ENCODE measurements around the gene APH1B.
"Not testable (repeated sequence)": the region's sequence is repeated elsewhere in the genome, so short reads cannot be mapped to it uniquely, and the experiment has no call there.

APH1B gene

GRCh38 chr15:63233667-63234423 lies 43.6 kb upstream of the APH1B start:
- no peak for TF ChIP-seq CTCF (conservative IDR thresholded peaks at IDR 0.05; ENCODE audit: control insufficient read depth, insufficient read depth, low read depth, low read length)

GRCh38 chr15:63234451-63234870 lies 42.9 kb upstream of the APH1B start:
- DNase-seq (ENCODE audit: low read depth): peak; percentile 79
- TF ChIP-seq CTCF (conservative IDR thresholded peaks at IDR 0.05; ENCODE audit: control insufficient read depth, insufficient read depth, low read depth, low read length): no peak
- no peak overlapping the region for H3K4me3 ChIP-seq (ENCODE audit: control insufficient read depth, low read depth, low read length)

More at GRCh38 chr15:63233667-63234423, 43.6 kb upstream of the APH1B start:
- no peak overlapping the region for H3K4me3 ChIP-seq (ENCODE audit: control insufficient read depth, low read depth, low read length)
- DNase-seq (ENCODE audit: low read depth): peak; percentile 85

- no peak overlapping the region for H3K4me3 ChIP-seq (ENCODE audit: control insufficient read depth, low read depth, low read length)
- no peak for TF ChIP-seq CTCF (conservative IDR thresholded peaks at IDR 0.05; ENCODE audit: control insufficient read depth, insufficient read depth, low read depth, low read length)
- DNase-seq (ENCODE audit: low read depth): peak; percentile 89
Measured at GRCh38 chr15:63236272-63236671, 41.1 kb upstream of the APH1B start.

- H3K4me3 ChIP-seq (ENCODE audit: control insufficient read depth, low read depth, low read length); DNase-seq (ENCODE audit: low read depth): not testable (repeated sequence)
Measured at GRCh38 chr15:63237086-63237485, 40.3 kb upstream of the APH1B start.

- no peak for DNase-seq (ENCODE audit: low read depth)
- no peak overlapping the region for H3K4me3 ChIP-seq (ENCODE audit: control insufficient read depth, low read depth, low read length)
- TF ChIP-seq CTCF (conservative IDR thresholded peaks at IDR 0.05; ENCODE audit: control insufficient read depth, insufficient read depth, low read depth, low read length): no peak
Measured at GRCh38 chr15:63238171-63238570, 39.2 kb upstream of the APH1B start.

- TF ChIP-seq CTCF (conservative IDR thresholded peaks at IDR 0.05; ENCODE audit: control insufficient read depth, insufficient read depth, low read depth, low read length): no peak
- peak; percentile 91 for DNase-seq (ENCODE audit: low read depth)
- H3K4me3 ChIP-seq (ENCODE audit: control insufficient read depth, low read depth, low read length): no peak overlapping the region
Measured at GRCh38 chr15:63238796-63239195, 38.6 kb upstream of the APH1B start.

- TF ChIP-seq CTCF (conservative IDR thresholded peaks at IDR 0.05; ENCODE audit: control insufficient read depth, insufficient read depth, low read depth, low read length): no peak
- H3K4me3 ChIP-seq (ENCODE audit: control insufficient read depth, low read depth, low read length): no peak overlapping the region
- DNase-seq (ENCODE audit: low read depth): no peak
Measured at GRCh38 chr15:63240109-63240508, 37.3 kb upstream of the APH1B start.
